HG02623 (cell line): ENCODE results near the gene SLC13A3.

Source experiments
- ATAC-seq: cut with Tn5 transposase; IDR thresholded peaks from one replicate; pipeline ENCODE4 v1.9.1; 2021; ENCODE audit warnings: moderate library complexity; ENCODE audit not compliant: unreplicated experiment

The SLC13A3 gene

DNA sequence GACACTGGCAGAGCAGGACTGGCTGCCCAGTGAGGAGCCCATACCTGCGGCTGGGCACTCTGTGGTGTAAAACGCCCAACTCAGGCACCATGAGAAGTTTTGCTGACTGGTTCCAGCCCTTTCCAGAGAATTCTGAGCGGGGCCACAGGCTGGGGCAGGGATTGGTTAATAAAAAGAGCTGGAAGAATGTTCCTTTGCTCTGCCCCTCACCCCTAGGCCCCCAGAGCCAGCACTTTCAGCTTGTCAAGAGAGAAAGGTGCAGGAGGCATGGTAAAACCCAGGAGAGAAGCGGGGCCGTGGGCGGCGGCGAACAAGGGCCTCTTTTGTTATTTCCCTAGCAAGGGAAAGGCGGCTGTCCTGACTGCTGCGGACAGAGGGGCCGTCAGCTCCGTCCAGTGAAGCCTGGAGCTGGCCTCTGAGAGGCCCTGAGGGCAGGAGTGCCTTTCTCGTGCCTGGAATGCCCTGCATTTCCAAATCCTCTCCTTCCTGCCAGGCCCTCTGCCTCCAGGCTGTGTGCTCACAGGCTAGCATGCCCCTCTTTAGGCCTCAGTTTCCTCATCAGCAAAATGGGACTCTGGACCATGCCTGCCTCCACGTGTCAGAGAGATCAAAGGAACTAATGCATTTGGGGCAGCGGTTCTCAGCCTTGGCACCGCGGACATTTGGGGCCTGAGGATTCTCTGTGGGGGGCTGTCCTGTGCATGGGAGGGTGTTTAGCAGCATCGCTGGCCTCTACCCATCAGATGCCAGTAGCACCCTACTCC, 12.9 kb downstream of the SLC13A3 start:
- no peak for ATAC-seq

DNA sequence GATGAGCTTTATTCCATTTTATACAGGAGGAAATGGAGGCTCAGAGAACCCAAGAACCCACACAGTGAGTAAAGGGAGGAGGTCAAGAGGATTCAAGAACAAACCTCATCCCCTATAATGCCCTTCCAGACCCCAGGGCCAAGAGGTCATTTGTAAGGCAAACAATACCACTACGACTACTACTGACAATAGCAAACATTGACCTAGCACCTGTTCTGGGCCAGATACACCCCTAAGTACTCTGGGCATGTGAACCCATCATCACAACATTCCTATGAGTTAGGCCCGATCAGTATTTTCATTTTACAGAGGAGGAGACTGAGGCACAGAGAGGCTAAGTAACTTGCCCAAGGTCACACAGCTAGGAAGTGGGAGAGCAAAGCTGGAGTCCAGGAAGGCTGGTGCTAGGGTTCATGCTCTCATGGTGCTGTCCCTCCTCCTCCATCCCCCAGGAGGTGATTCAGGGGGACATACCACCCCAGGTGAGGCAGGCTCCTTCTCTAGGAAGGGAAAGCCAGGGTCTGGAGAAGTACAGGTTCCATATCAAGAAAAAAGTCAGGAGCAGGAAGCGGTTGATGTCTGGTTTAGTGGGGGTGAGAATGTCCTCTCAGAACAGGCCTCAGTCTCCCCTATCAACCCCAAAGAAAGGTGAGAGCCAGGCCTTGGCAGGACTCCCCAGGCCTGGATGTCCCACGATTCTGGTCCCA, 13.7 kb downstream of the SLC13A3 start:
- no peak for ATAC-seq

DNA sequence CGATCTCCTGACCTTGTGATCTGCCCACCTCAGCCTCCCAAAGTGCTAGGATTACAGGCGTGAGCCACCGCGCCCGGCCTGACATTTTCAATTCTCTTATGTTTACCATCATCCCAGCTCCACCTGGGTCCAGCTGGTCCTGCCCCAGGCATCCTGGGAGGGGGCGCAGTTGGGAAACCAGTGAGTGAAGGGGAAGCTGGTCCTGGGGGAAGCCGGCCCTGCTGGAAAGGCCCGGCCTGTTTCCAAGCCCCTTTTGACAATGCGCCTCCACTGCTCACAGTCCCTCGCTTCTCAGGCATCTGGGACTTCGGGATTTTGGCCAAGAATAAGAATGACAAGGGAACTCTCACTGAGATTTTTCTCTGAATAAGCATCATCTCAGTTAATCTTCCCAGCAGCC, 14.2 kb downstream of the SLC13A3 start:
- ATAC-seq = no peak

DNA sequence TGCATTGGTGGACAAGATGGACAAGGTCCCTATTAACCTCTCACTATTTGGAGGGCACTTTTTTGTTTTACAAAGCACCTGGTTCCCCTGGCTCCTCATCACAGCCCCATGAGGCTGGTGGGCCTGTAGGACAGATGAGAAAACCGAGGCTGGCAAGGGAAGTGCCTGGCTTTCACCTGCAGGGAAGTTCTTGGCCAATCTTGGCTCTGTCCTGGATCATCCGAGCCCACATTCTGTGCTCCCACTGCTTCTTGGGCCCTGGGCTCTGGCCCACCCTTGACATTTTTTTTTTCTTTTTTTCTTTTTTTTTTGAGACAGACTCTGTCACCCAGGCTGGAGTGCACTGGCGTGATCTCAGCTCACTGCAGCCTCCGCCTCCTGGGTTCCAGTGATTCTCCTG, 14.7 kb downstream of the SLC13A3 start:
- ATAC-seq = no peak

DNA sequence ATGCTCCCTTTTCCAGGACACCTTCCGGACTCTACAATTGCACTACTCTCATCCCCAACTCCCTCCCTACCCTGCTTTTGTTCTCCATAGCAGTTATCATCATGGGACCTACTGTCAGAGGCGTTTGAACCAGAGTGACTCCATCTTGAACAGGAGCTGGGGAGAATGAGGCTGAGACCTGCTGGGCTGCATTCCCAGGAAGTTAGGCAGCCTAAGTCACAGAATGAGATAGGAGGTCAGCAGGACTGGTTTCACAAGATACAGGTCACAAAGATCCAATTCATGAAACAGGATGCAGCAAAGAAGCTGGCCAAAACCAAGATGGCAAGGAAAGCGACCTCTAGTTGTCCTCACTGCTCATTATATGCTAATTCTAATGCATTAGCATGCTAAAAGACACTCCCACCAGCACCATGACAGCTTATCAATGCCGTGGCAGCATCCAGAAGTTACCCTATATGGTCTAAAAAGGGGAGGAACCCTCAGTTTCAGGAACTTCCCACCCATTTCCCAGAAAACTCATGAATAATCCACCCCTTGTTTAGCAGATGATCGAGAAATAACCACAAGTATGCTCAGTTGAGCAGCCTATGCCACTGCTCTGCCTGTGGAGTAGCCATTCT, 15.6 kb downstream of the SLC13A3 start:
- no peak for ATAC-seq

DNA sequence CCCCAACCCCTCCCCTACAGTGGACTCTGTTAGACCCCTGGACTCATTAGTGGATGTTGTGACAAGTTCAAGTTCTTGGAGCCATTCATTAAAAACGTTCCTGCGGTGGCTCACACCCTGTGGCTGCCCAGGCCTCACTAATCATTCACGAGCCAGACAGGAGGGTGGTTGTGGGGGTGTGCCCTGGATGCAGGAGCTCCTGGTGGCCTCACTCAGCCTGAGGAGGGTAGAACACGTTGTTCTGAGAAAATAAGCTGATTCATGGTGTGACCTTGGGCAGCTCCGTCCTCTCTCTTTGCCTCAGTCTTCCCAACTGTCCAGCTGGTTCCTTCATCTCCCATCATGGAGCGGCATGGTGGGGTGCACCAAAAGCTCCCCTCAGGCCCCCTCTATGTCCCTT, 16.7 kb downstream of the SLC13A3 start:
- no peak for ATAC-seq

DNA sequence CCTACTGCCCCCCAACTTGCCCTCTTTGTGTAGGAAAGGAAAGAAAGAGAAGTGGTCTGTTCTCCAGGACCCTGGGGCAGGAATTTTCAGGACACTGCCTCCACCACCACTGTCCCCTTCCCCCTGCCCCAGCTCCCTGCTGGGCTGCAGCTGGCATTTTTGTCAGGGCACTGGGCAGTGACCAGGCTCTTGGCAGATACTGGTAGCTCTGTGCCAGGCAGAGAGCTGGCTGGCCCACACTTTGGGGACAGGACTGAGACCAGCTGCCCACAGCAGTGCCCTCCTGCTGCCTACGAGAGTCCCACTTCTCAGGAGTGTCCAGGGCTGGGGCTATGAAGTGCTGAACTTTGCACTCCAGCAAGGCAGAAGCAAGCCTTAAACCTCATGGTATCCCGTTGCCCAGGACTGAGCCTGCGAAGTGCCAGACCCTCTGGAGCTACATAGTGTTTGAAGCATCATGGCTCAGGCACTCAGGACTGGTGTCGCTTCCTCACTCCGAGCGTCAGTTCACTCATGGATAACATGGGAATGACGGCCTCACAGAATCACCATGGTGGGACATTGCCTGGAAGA, 19.3 kb downstream of the SLC13A3 start:
- ATAC-seq = no peak

DNA sequence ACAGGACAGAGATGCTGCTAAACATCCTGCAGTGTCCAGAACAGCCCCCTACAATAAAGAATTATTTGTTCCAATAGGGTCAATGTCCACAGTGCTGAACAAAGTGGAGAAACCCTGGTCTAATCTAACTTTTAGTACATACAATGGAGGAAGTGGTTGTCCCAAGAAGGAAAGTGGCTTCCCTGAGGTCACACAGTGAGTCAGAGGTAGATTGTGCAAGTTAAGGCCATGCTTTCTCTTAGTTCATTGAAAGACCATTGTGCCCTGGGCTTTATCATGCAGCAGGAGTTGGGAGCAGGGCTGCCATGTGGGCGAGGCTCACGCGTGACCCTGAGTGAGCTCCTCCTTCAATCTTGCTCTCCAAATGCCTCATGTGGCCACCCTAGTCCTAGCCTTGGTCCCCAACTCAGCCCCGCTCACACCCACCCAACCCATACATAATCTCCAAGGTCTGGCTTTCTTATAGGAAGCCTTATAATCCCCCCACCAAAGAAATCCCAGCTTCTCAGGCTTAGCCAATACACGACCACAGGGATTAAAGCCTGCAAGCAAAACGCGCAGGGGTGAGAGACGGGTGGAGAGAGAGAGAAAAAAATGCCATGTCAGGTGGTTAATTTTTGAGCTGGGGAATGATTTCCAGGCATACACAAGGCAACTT, 19.9 kb downstream of the SLC13A3 start:
- no peak for ATAC-seq

DNA sequence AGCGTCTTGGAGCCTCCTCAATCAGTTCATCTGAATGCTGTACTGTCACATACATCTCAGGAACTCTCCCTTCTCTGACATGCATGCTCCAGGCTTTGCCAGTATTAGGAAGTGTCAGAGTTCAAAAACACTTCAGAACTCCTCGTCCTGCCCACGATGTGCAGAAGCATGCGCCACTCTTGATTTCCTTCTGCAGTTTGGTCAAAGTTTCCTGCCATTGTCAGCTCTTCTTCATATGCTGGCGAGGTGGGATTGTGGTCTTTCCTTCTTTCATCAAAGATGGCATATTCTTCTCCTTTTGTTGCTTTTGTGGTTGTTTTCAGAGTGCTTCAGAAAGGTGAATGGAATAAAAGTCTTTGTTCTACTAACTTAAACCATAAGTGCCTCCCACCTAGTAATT, 21.0 kb downstream of the SLC13A3 start:
- ATAC-seq = no peak

DNA sequence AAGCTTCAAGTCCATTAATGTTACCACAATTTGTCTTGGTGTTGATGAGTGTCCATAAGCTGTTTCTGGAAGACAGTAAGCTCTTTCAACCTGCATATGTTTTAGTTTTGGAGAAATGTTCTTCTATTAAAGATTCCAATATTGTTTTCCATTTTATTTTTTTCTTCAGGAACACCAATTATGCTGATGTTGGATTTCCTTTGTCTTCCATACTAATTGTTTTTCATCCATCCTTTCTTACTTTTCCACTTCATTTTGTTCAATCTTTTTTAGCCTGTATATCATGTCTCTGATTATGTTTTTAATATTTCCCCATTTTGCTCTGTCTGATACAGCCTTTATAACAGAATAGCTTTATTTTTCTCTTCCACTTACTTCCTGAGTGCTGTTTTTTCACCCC, 21.9 kb downstream of the SLC13A3 start:
- no peak for ATAC-seq

DNA sequence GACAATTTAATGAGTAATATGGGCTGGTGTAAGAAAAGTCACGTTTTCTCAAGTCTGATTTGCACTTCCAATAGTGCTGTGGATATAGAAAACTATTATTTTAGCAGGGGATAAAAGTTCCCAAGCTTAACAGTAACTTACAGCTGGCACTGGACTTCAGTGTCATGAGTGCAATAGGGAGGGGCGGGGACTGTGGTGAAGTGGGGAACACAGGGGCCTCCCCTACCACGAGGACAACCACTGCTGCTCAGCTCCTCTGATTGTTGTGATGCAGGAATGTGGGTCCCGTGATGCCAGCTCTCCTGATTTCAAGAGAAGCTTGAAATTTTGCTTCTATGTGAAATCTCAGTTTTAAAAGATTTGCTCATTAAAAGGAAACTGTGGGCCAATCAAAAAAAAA, 24.0 kb downstream of the SLC13A3 start:
- ATAC-seq = no peak

DNA sequence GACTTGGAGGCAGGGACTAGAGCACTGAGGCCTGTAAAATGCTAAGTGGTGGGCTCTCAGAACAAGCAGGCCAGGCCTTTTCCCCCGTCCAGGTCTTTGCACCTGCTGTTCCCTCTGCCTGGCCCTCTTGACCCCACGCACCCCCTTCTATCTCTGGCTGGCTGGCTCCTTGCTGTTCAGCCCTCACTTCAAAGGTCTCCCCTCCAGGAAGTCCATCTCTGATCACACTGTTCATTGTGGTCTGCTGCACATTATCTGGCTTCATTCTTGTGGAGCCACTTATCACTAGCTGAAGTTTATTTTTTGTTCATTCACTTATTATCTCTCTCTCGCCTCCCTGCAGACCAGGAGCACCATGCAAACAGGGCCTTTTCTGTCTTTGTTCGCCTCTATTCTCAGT, 24.5 kb downstream of the SLC13A3 start:
- no peak for ATAC-seq

DNA sequence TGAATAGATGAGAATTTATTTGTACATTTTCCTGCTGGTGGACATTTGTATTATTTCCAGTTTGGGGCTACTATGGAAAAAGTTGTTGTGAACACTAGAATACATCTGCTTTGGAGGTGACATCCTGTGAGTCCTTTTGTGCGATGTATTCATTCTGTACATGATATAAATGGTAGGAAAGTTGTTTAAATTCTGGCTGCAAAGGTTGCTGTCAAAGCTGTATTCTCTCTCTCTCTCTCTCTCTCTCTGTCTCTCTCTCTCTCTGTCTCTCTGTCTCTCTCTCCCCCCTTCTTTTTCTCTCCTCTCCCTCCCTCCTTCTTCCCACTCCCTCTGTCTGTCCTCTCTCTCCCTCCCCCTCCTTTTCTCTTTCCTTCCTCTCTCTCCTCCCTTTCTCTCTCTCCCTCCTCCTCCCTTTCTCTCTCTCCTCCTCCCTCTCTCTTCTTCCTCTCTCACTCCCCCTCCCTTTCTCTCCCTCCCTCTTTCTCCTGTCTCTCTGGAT, 25.3 kb downstream of the SLC13A3 start:
- ATAC-seq = no peak

DNA sequence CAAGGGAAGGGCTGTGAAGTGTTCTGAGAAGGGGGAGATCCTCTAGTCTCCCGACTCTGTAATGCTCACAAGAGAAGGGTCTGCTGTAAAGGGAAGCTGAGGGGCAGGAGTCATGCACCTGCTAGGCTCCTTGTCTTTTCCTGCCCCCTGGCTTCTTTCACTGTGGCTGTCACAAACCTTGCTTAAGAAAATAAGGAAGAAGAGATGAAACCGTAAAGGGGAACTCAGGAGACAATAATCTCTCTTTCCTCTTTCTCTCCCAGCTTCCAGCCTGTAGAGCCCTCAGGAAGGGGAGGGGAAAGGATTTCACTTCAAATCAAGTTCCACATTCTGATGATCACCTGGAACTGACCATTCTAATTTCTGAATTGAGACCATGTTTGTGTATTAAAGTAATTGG, 26.3 kb downstream of the SLC13A3 start:
- no peak for ATAC-seq

DNA sequence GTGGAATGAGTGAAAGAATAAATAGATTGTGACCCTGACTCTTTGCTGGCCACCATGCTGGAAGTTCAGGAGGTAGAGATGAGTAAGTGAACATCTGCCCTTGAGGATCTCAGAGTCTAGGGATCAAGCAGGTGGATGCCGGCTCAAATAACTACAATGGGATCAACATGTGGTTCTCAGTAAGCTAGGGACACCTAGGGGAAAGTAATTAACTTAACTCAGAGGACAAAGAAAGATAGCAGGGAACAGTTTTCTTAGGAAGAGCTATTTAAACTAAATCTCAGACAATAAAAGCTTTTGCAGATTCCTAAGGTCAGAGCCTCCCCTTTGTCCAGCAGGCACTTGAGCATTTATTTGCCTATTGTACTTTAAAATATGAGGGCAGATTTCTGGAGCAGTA, 29.1 kb downstream of the SLC13A3 start:
- ATAC-seq = no peak

DNA sequence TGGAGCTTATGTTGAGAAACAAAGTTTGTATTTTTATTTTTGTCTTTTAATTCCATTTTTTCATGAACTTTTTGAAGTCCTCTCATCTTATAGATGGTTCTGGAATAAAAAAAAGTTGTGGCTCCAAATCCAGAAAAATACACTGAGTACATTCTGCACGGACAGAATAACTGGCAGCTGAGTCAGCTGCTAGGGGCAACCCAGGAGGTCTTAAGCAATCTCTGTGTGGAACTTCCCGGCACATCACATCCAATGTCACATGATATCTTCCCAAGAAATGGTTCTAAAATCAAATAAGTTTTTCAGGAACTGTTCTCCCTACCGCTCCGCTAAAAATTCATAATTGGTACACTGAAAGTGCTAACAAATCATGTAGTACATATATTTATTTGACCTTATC, 29.8 kb downstream of the SLC13A3 start:
- ATAC-seq = no peak

DNA sequence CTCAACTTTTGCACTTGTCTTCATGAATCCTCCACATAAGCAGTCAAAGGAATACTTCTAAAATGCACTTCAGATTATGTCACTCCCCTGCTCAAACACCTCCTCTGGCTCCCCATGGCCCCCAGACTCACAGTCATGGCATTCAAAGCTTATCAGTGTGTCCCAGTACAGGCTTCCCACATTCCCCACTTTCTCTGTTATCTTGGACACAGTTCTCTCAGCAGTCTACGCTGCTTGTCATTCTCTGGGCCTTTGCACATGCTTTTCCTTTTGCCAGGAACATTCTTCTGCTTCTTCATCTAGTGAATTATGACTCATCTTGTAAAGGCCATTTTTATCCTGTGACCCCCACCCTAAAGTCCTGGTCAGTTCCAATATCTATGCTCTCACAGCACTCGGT, 31.8 kb downstream of the SLC13A3 start:
- no peak for ATAC-seq

DNA sequence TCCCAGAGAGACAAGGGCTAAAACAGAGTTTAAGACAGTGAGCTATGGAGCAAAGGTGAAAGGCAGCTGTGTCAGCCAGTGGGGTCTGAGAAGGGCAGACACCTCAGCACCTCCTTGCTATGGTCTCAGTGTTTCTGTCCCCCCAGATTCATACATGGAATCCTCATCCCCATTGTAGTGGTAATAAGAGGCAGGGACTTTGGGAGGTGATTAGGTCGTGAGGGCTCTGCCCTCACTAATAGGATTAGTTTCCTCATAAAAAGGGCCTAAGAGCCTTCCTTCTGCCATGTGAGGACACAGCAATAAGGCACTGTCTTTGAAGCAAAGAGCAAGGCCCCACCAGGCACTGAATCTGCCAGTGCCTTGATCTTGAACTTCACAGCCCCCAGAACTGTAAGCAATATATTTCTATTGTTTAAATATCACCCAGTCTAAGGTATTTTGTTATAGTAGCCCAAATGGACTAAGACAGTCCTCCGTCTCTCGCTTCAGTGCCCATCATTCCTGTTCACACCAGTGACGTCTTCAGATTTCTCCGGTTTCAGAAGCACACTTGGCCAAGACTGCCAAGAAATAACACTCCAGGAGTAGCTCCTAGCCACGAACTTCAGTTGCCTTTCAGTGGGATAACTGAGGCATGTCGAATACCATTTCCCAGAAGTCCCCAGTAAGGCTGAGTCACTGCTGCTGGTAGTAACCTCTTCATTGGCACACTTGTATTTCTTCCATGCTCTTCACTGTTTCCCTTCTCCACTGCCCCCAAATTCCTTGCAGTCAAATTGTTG, 32.8 kb downstream of the SLC13A3 start:
- no peak for ATAC-seq

DNA sequence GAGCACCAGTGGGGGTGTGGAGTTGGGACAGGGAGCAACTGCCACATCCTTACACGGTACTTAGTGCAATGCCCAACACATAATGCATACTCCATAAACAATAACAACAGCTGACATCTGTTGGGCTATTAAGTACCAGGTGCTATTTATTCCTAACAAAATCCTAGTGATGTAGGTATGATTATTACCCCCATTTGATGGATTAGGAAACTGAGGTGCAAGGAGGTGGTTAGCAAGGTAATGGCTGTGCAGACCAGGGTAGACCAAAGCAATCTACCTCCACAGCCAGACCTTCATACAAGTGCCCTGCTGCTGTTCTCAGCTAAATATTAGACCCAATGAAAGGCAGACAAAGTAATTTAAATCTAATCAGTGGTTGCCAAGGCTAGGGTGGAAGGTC, 36.8 kb downstream of the SLC13A3 start:
- no peak for ATAC-seq

DNA sequence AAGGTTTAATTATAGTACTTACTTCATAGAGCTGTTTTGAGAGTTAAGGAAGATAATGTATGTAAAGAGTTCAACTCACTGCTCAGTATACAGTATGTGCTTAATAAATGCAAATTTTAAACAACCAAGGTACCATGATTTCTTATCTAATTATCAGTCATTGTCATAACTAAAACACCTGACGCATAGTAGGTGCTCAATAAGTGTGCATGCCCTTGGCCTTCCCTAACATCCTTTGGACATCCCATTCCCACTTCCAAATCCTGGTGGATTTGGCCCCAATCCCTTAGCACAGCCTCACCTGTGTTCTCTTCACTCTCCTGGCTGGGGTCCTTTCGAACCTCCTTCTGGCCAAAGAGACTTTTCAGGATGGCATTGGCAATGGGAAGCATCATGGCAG, 41.1 kb downstream of the SLC13A3 start:
- no peak for ATAC-seq
